ACHN (cell line): ENCODE results near the gene IFT25.
A peak's percentile ranks its signal among the peaks of the same experiment; 100 is the strongest.
"Not testable (repeated sequence)": the region's sequence is repeated elsewhere in the genome, so short reads cannot be mapped to it uniquely, and the experiment has no call there.

Experiments
- DNase-seq: peaks from one replicate; pipeline ENCODE4 v3.0.0-alpha.2; 2015
- in situ Hi-C: cut with HindIII; loops from 2 replicates; pipeline ENCODE4 v1.10.0; 2017; ENCODE audit warnings: low sequenced_read_pairs, low pct_ligation_motif_present, low pct_unique_long_range_greater_than_20kb

The IFT25 gene

GRCh38 chr1:53945433-53946251, at the start of gene IFT25:
TSS of gene IFT25 (minus strand) at chr1:53945699. CDS start at chr1:53940082, 5,617 bp downstream.
- DNase-seq: peak; percentile 87
- in situ Hi-C loops: no loop called here

- in situ Hi-C loops, DNase-seq: not testable (repeated sequence)
Observed at GRCh38 chr1:53994516-53994915, 49.0 kb upstream of the IFT25 start.

- in situ Hi-C loops: no loop called here
- DNase-seq: no peak
Observed at GRCh38 chr1:53992085-53992874, 46.8 kb upstream of the IFT25 start.

DNA sequence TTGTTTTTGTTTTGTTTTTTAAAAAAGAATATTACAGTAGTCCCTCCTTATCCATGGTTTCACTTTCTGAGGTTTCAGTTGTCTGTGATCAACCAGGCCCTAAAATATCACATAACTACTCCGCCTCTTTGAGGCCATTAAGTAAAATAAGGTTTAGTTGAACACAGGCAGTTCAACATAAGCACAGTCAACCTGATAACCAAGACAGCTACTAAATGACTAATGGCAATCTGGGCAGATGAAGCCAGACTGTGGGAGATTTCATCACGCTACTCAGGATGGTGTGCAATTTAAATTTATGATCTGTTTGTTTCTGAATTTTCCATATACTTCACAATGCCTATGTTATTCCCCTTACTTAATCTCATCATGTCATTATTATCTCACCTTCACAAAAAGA, 42.4 kb upstream of the IFT25 start:
- no peak for DNase-seq
- in situ Hi-C loops: no loop called here

GRCh38 chr1:53986458-53986857, 41.0 kb upstream of the IFT25 start:
- DNase-seq: no peak
- in situ Hi-C loops: no loop called here

- no peak for DNase-seq
- in situ Hi-C loops: no loop called here
Observed at GRCh38 chr1:53984726-53985125, 39.2 kb upstream of the IFT25 start.

DNA sequence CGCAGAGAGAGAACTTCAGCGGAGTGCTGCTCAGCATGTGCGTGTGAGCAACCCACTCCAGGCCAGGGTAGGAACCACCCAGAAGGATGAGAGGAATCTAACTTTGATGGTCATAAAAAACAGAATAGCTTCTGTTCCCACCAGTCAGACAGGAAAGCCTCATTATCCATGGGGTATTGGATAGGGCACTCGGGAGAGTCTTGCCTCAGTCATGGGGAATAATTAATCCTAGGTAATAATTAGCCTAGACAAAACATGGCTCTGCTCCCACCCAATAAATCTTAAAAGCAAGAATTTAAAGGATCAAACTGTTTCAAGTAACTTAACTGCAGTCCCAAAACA, 37.2 kb upstream of the IFT25 start:
- in situ Hi-C loops: no loop called here
- no peak for DNase-seq

DNA sequence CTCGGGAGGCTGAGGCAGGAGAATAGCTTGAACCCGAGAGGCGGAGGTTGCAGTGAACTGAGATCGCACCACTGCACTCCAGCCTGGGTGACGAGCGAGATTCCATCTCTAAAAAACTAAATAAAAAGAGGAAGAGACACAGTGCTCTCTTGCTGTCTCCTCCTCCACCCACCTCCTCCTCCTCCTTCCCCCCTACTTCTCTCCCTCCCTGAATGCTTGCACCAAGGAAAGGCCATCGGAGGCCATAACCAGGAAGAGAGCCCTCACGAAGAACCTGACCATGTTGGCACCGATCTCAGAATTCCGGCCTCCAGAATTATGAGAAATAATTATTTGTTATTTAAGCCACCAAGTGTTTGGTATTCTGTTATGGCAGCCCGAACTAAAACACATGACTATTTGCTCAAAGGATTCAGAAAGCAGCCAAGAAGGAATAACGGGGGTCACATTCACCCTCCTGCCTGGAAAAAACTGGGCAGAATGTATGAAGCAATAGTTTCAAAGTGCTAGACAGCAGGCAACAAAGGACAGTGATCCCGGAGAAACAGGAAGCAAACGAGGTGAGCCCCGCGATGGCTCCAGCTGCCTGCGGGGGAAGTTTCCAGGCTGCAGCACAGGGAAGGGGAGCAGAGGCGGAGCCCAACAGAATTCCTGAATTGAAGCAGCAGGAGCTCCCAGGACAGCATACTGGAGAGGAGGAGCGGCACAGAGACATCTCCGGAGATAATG, 36.7 kb upstream of the IFT25 start:
- DNase-seq: peak; percentile 42
- in situ Hi-C loops: no loop called here

DNA sequence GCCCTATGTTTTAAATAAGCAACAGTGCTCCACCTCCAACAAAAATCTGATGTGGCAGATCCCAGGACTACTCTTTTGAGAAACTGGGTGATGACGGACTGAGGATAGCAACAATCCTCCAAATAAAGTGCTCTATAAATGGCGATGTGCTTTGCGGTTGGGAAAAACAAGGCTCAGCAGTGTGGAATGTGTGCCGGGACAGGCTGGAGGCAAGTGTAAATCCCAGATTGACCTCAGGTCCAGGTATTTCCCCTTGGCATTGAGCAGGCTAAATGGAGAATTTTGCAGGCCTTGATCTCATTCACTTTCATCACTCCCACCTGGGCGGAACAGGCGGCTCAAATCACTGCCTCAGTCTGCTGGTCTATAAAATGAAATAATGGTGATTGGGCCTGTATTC, 35.7 kb upstream of the IFT25 start:
- no peak for DNase-seq
- in situ Hi-C loops: no loop called here

GRCh38 chr1:53979712-53980450, 34.4 kb upstream of the IFT25 start:
- in situ Hi-C loops: no loop called here
- no peak for DNase-seq

GRCh38 chr1:53975861-53976260, 30.4 kb upstream of the IFT25 start:
- no peak for DNase-seq
- in situ Hi-C loops: no loop called here

DNA sequence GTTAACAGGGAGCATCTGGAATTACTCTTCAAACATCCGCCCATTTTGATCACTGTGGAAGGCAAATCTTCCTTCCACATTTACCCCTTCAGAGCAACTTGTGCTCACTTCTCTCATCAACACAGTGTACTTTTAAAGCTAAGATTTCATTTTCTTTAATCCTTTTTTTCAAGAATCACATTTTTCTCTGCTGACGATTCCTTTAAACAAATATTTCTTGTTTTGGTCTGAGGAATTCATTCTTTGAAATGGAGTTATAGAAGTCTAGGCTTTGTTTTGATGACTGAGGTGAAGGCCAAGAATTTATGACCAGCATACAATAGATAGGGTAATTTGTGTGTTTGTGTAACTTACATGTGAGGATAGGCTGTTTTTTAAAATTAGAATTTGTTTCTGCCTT, 26.2 kb upstream of the IFT25 start:
- no peak for DNase-seq
- in situ Hi-C loops: no loop called here

- DNase-seq, in situ Hi-C loops: not testable (repeated sequence)
Observed at GRCh38 chr1:53969323-53969722, 23.8 kb upstream of the IFT25 start.

GRCh38 chr1:53968125-53968513, 22.6 kb upstream of the IFT25 start:
- no peak for DNase-seq
- in situ Hi-C loops: no loop called here

DNA sequence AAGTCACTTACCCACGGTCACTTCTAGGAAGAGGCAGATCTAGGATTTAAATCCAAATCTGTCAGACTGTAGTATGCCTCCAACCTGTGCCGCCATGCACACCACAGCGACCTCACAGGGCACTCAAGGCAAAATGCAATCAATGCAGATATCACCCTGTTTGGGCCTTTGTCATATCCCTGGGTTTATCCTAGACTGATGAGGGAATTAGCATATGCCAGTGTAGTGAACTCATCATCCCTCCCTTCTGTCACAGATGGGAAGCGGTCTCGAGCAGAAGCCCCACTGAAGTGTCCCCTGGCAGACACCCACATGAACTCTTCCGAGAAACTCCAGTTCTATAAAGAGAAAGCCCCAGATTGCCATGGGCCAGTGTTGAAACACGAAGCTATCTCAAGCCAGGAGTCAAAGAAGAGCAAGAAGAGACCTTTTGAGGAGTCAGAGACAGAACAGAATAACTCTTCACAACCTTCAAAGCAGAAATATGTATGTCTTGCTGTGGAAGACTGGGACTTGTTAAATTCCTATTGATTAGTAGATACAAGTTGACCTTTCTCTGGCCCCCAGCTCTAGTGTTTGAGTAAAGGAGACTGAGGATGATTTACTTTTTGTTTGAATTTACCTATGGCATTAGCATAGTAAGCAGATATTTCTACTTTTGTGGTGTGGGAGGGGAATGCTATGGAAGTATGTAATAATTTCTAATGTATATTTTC, 22.1 kb upstream of the IFT25 start:
- in situ Hi-C loops: no loop called here
- DNase-seq: no peak

- no peak for DNase-seq
- in situ Hi-C loops: no loop called here
Observed at GRCh38 chr1:53966794-53967193, 21.3 kb upstream of the IFT25 start.

DNA sequence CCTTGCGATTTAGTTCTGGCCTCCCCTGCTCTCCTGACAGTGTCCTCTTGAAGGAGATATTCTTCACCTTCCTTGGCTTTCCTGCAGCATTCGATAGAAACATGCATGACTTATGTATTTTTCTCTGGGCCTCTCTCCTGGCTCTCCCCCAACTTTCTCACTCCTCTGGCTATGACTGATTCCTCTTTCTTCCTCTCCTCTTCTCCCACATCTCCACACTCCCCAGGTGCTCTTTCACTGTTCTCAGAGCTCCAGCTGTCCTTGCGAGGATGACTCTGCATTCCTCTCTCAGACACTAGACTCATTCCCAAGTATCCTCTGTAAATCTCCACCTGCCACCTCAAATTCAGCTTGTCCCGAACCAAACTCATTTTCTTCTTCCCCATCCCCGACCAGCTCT, 18.6 kb upstream of the IFT25 start:
- DNase-seq: no peak
- in situ Hi-C loops: no loop called here

GRCh38 chr1:53963460-53963859, 18.0 kb upstream of the IFT25 start:
- DNase-seq: no peak
- in situ Hi-C loops: no loop called here
